GM13976 (cell line): Measurements from ENCODE around the gene PTPRA.

ENCODE experiments used
- DNase-seq: peaks from one replicate; pipeline ENCODE4 v3.0.0; 2012; ENCODE audit warnings: low spot score
- in situ Hi-C: fragments of 300-500 bp; cut with MboI; formaldehyde crosslinking; loops from one replicate; pipeline ENCODE4 v1.12.0; 2022; ENCODE audit warnings: low sequenced_read_pairs, mixed read lengths, inconsistent platforms; ENCODE audit not compliant: unreplicated experiment
- TF ChIP-seq, protein P1 (sequence below): IDR thresholded peaks from 2 replicates; pipeline ENCODE4 v1.5.1; 2012; ENCODE audit warnings: borderline replicate concordance, mild to moderate bottlenecking; ENCODE audit not compliant: insufficient read depth; ENCODE audit errors: extremely low read depth, missing control alignments, control extremely low read depth

PTPRA gene

GRCh38 chr20:3088031-3088430 is 214.8 kb downstream of the PTPRA start:
- DNase-seq: no peak
- in situ Hi-C loops: no loop called here
- TF ChIP-seq, protein P1, sequence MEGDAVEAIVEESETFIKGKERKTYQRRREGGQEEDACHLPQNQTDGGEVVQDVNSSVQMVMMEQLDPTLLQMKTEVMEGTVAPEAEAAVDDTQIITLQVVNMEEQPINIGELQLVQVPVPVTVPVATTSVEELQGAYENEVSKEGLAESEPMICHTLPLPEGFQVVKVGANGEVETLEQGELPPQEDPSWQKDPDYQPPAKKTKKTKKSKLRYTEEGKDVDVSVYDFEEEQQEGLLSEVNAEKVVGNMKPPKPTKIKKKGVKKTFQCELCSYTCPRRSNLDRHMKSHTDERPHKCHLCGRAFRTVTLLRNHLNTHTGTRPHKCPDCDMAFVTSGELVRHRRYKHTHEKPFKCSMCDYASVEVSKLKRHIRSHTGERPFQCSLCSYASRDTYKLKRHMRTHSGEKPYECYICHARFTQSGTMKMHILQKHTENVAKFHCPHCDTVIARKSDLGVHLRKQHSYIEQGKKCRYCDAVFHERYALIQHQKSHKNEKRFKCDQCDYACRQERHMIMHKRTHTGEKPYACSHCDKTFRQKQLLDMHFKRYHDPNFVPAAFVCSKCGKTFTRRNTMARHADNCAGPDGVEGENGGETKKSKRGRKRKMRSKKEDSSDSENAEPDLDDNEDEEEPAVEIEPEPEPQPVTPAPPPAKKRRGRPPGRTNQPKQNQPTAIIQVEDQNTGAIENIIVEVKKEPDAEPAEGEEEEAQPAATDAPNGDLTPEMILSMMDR: no peak
